Measurements from ENCODE around the gene LAMA2. TPM values are rescaled to one million over a fixed set of nuclear protein-coding genes. Genes with fewer than 3 reads are reported as not detected.
A peak's percentile ranks its signal among the peaks of the same experiment; 100 is the strongest.

Gene LAMA2
- total and polyA plus RNA-seq, 2 experiments from 2014 or later: 0.91 to 6.4 TPM

- H3K27me3 ChIP-seq (ENCODE audit: insufficient read depth): no peaks in the 10 kb centered on the region
- no peak overlapping the region for H3K4me2 ChIP-seq
- H3K27ac ChIP-seq (ENCODE audit: low read depth): no peak overlapping the region
- no peak overlapping the region for H2AFZ ChIP-seq
- no peaks in the 10 kb centered on the region for H3K79me2 ChIP-seq (replicated peaks; ENCODE audit: insufficient read depth)
- no peaks in the 10 kb centered on the region for H3K27me3 Mint-ChIP-seq (ENCODE audit: insufficient read depth, low read depth, poor library complexity)
- ATAC-seq: no peak; the same call in 2 of the 3 replicates
- no peaks in the 10 kb centered on the region for H4K20me1 ChIP-seq (replicated peaks; ENCODE audit: insufficient read depth)
- H3F3A ChIP-seq (replicated peaks; ENCODE audit: low read depth): no peaks in the 10 kb centered on the region
- peaks cover 14% of the 10 kb centered on the region for H3K4me1 Mint-ChIP-seq
- H3K4me3 Mint-ChIP-seq: no peak overlapping the region
- TF ChIP-seq REST (IDR thresholded peaks at IDR 0.05; ENCODE audit: unreplicated experiment) (no peak), EZH2 (IDR thresholded peaks at IDR 0.05; ENCODE audit: low read depth, unreplicated experiment) (no peak), NANOG (IDR thresholded peaks at IDR 0.05; ENCODE audit: borderline replicate concordance) (no peak), POLR2AphosphoS5 (IDR thresholded peaks at IDR 0.05; ENCODE audit: low read depth) (no peak), STAT1 (IDR thresholded peaks at IDR 0.05; ENCODE audit: unreplicated experiment) (no peak), CTCF (conservative IDR thresholded peaks at IDR 0.05; ENCODE audit: low read depth in 2 of 2) (no peak), ZNF114 (CRISPR knock-in tag; IDR thresholded peaks at IDR 0.05) (no peak)
- H3K9me2 ChIP-seq (ENCODE audit: insufficient read depth): no peaks in the 10 kb centered on the region
- no peak overlapping the region for H3K4me3 ChIP-seq
- peaks cover 12% of the 10 kb centered on the region for H3K4me1 ChIP-seq (ENCODE audit: insufficient read depth)
- no peaks in the 10 kb centered on the region for H3K9me3 Mint-ChIP-seq
- no peak overlapping the region for H3K27ac Mint-ChIP-seq
- peak; percentile 30 for DNase-seq (ENCODE audit: low spot score)
- H3K36me3 Mint-ChIP-seq (ENCODE audit: low read depth): no peaks in the 10 kb centered on the region
- H3K36me3 ChIP-seq (ENCODE audit: insufficient read depth): no peaks in the 10 kb centered on the region
These were observed 473.2 kb downstream of the LAMA2 start for GRCh38 chr6:129356129-129356528.

GRCh38 chr6:129359811-129360681 lies 477.1 kb downstream of the LAMA2 start:
- no peak overlapping the region for H3K27ac ChIP-seq (ENCODE audit: low read depth)
- no peak for DNase-seq (ENCODE audit: low spot score)
- no peak for ATAC-seq
- no peaks in the 10 kb centered on the region for H3K9me2 ChIP-seq (ENCODE audit: insufficient read depth)
- H3K4me1 ChIP-seq (ENCODE audit: insufficient read depth): peaks cover 12% of the 10 kb centered on the region
- H2AFZ ChIP-seq: no peak overlapping the region
- no peak overlapping the region for H3K4me3 ChIP-seq
- no peak overlapping the region for H3K4me3 Mint-ChIP-seq
- H3K9me3 Mint-ChIP-seq: no peaks in the 10 kb centered on the region
- no peaks in the 10 kb centered on the region for H3K79me2 ChIP-seq (replicated peaks; ENCODE audit: insufficient read depth)
- H3K4me2 ChIP-seq: no peak overlapping the region
- H4K20me1 ChIP-seq (replicated peaks; ENCODE audit: insufficient read depth): no peaks in the 10 kb centered on the region
- peaks cover 16% of the 10 kb centered on the region for H3K4me1 Mint-ChIP-seq
- H3K36me3 Mint-ChIP-seq (ENCODE audit: low read depth): no peaks in the 10 kb centered on the region
- no peaks in the 10 kb centered on the region for H3K27me3 Mint-ChIP-seq (ENCODE audit: insufficient read depth, low read depth, poor library complexity)
- no peaks in the 10 kb centered on the region for H3F3A ChIP-seq (replicated peaks; ENCODE audit: low read depth)
- H3K36me3 ChIP-seq (ENCODE audit: insufficient read depth): no peaks in the 10 kb centered on the region
- no peaks in the 10 kb centered on the region for H3K27me3 ChIP-seq (ENCODE audit: insufficient read depth)
- H3K27ac Mint-ChIP-seq: no peak overlapping the region
- TF ChIP-seq EZH2phosphoT487 (IDR thresholded peaks at IDR 0.05; ENCODE audit: unreplicated experiment): no peak
- no peak for TF ChIP-seq JUNB (IDR thresholded peaks at IDR 0.05; ENCODE audit: unreplicated experiment)
- TF ChIP-seq REST (IDR thresholded peaks at IDR 0.05; ENCODE audit: unreplicated experiment): no peak
- no peak for TF ChIP-seq EZH2 (IDR thresholded peaks at IDR 0.05; ENCODE audit: low read depth, unreplicated experiment)
- no peak for TF ChIP-seq CREB1 (CRISPR knock-in tag; IDR thresholded peaks at IDR 0.05; ENCODE audit: low read depth)
- TF ChIP-seq CTCF (conservative IDR thresholded peaks at IDR 0.05; ENCODE audit: low read depth in 2 of 2): no peak
- no peak for TF ChIP-seq ZNF114 (CRISPR knock-in tag; IDR thresholded peaks at IDR 0.05)
- TF ChIP-seq ZNF331 (CRISPR knock-in tag; IDR thresholded peaks at IDR 0.05; ENCODE audit: low read depth): no peak
- TF ChIP-seq NANOG (IDR thresholded peaks at IDR 0.05; ENCODE audit: borderline replicate concordance): no peak
